Body of pancreas (tissue), 4 donors: ENCODE measurements around the gene AZI2.

Source experiments
- CTCF ChIP-seq, 7 experiments: fragments of 450-650 bp in 4 of 7; fragments of 200-600 bp in 3 of 7; sonication (generic) in 3 of 7; IDR thresholded peaks; one replicate each; pipeline ENCODE4 v1.5.1; 2016 to 2019; ENCODE audit warnings: antibody characterized with exemption in 7 of 7
- POLR2A ChIP-seq, 3 donors: fragments of 450-650 bp; IDR thresholded peaks; one replicate each; pipeline ENCODE4 v1.6.1; 2016; ENCODE audit warnings: antibody characterized with exemption in 3 of 3, mild to moderate bottlenecking in 2 of 3

GRCh38 chr3:28301688-28302087 lies 46.9 kb downstream of the AZI2 start:
- no peak for TF ChIP-seq CTCF (IDR thresholded peaks at IDR 0.05)
- TF ChIP-seq POLR2A (IDR thresholded peaks at IDR 0.05) = no peak
